ENCODE measurements around the gene CHD1L.
A peak's percentile ranks its signal among the peaks of the same experiment; 100 is the strongest.
"Not testable (repeated sequence)": the region's sequence is repeated elsewhere in the genome, so short reads cannot be mapped to it uniquely, and the experiment has no call there.

CHD1L gene

GRCh38 chr1:147225193-147225730 is 17.2 kb upstream of the CHD1L start, which contains the start of gene FMO5:
Gene FMO5, minus strand, starts transcription at chr1:147225339. Its CDS starts 310 bp downstream, at chr1:147225029.
- no peak within 1 kb of the TSS; the same call in 1 of the 2 replicates for H3K4me3 ChIP-seq (ENCODE audit: low read length)
- DNase-seq (ENCODE audit: low read depth, low spot score), result no peak

- not testable (repeated sequence) for H3K4me3 ChIP-seq (ENCODE audit: low read length); DNase-seq (ENCODE audit: low read depth, low spot score)
These were observed 11.5 kb upstream of the CHD1L start for GRCh38 chr1:147231032-147231431.

- H3K4me3 ChIP-seq (ENCODE audit: low read length); DNase-seq (ENCODE audit: low read depth, low spot score): not testable (repeated sequence)
These were observed 8.6 kb upstream of the CHD1L start for GRCh38 chr1:147233903-147234302.

- no peak for DNase-seq (ENCODE audit: low read depth, low spot score)
These were observed 6.7 kb upstream of the CHD1L start for GRCh38 chr1:147235822-147236221.

GRCh38 chr1:147236448-147236847 is 6.0 kb upstream of the CHD1L start:
- no peak for DNase-seq (ENCODE audit: low read depth, low spot score)

More at GRCh38 chr1:147235822-147236221, 6.7 kb upstream of the CHD1L start:
- no peak overlapping the region for H3K4me3 ChIP-seq (ENCODE audit: low read length)

GRCh38 chr1:147236959-147237791 is 5.3 kb upstream of the CHD1L start:
- H3K4me3 ChIP-seq (ENCODE audit: low read length), result no peak overlapping the region
- no peak for DNase-seq (ENCODE audit: low read depth, low spot score)

More at GRCh38 chr1:147236448-147236847, 6.0 kb upstream of the CHD1L start:
- no peak overlapping the region for H3K4me3 ChIP-seq (ENCODE audit: low read length)

GRCh38 chr1:147238053-147238902 is 4.2 kb upstream of the CHD1L start:
- no peak for DNase-seq (ENCODE audit: low read depth, low spot score)
- H3K4me3 ChIP-seq (ENCODE audit: low read length), result no peak overlapping the region

- no peak overlapping the region for H3K4me3 ChIP-seq (ENCODE audit: low read length)
- DNase-seq (ENCODE audit: low read depth, low spot score), result no peak
These were observed 3.3 kb upstream of the CHD1L start for GRCh38 chr1:147238925-147239820.

- not testable (repeated sequence) for DNase-seq (ENCODE audit: low read depth, low spot score); H3K4me3 ChIP-seq (ENCODE audit: low read length)
These were observed 2.3 kb upstream of the CHD1L start for GRCh38 chr1:147240131-147240721.

GRCh38 chr1:147241934-147242448 is 493 bp upstream of the CHD1L start:
- H3K4me3 ChIP-seq (ENCODE audit: low read length), result peak overlapping the region; percentile 82
- DNase-seq (ENCODE audit: low read depth, low spot score), result no peak

GRCh38 chr1:147243228-147243685 is 773 bp downstream of the CHD1L start:
- peak overlapping the region; percentile 82 for H3K4me3 ChIP-seq (ENCODE audit: low read length)
- no peak for DNase-seq (ENCODE audit: low read depth, low spot score)

GRCh38 chr1:147243841-147244240 is 1.4 kb downstream of the CHD1L start:
- no peak for DNase-seq (ENCODE audit: low read depth, low spot score)
- peak overlapping the region; percentile 82 for H3K4me3 ChIP-seq (ENCODE audit: low read length)

- no peak overlapping the region for H3K4me3 ChIP-seq (ENCODE audit: low read length)
- DNase-seq (ENCODE audit: low read depth, low spot score), result no peak
These were observed 2.6 kb downstream of the CHD1L start for GRCh38 chr1:147245129-147245528.

GRCh38 chr1:147245586-147246021 is 3.1 kb downstream of the CHD1L start:
- DNase-seq (ENCODE audit: low read depth, low spot score), result no peak
- H3K4me3 ChIP-seq (ENCODE audit: low read length), result no peak overlapping the region

GRCh38 chr1:147246044-147246690 is 3.7 kb downstream of the CHD1L start:
- no peak for DNase-seq (ENCODE audit: low read depth, low spot score)
- no peak overlapping the region for H3K4me3 ChIP-seq (ENCODE audit: low read length)

GRCh38 chr1:147246910-147247655 is 4.6 kb downstream of the CHD1L start:
- peak; percentile 25 for DNase-seq (ENCODE audit: low read depth, low spot score)
- no peak overlapping the region for H3K4me3 ChIP-seq (ENCODE audit: low read length)
